ENCODE data around the gene SETD1B.

GRCh38 chr12:121804417-121805111 lies 755 bp downstream of the SETD1B start:
- TF ChIP-seq ZNF565 (CRISPR knock-in tag; conservative IDR thresholded peaks at IDR 0.05; ENCODE audit: low read depth): no peak
- no peak for TF ChIP-seq RARB (CRISPR knock-in tag; IDR thresholded peaks at IDR 0.05)
- TF ChIP-seq PPARA (CRISPR knock-in tag; IDR thresholded peaks at IDR 0.05; ENCODE audit: borderline replicate concordance): no peak
- TF ChIP-seq BACH2 (CRISPR knock-in tag; IDR thresholded peaks at IDR 0.05; ENCODE audit: borderline replicate concordance): no peak
- TF ChIP-seq, protein P1, sequence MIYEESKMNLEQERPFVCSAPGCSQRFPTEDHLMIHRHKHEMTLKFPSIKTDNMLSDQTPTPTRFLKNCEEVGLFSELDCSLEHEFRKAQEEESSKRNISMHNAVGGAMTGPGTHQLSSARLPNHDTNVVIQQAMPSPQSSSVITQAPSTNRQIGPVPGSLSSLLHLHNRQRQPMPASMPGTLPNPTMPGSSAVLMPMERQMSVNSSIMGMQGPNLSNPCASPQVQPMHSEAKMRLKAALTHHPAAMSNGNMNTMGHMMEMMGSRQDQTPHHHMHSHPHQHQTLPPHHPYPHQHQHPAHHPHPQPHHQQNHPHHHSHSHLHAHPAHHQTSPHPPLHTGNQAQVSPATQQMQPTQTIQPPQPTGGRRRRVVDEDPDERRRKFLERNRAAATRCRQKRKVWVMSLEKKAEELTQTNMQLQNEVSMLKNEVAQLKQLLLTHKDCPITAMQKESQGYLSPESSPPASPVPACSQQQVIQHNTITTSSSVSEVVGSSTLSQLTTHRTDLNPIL (CRISPR knock-in tag; IDR thresholded peaks at IDR 0.05; ENCODE audit: low read depth): no peak
- no peak for TF ChIP-seq ISL1 (CRISPR knock-in tag; IDR thresholded peaks at IDR 0.05)
